ENCODE results near the gene SLC6A12.

SLC6A12 gene

GRCh38 chr12:145369-145960, 68.5 kb downstream of the SLC6A12 start:
- DNase-seq (ENCODE audit: insufficient read length, low spot score) = no peak
- no peak for FAIRE-seq

GRCh38 chr12:144650-145284, 69.2 kb downstream of the SLC6A12 start:
- no peak for DNase-seq (ENCODE audit: insufficient read length, low spot score)
- FAIRE-seq = no peak

- DNase-seq (ENCODE audit: insufficient read length, low spot score) (no peak), FAIRE-seq (no peak)
Observed at GRCh38 chr12:143964-144649, 69.8 kb downstream of the SLC6A12 start.

- no peak for DNase-seq (ENCODE audit: insufficient read length, low spot score)
- FAIRE-seq = no peak
Observed at GRCh38 chr12:140162-140561, 73.8 kb downstream of the SLC6A12 start.

Measured in HTR-8/SVneo (cell line).